Measurements from ENCODE around the gene PAK4. TPM values are rescaled to one million over a fixed set of nuclear protein-coding genes. Genes with fewer than 3 reads are reported as not detected.

PAK4 gene
- total and polyA plus RNA-seq, 2 donors from 2014 or later, result 52.5 to 55.6 TPM

DNA sequence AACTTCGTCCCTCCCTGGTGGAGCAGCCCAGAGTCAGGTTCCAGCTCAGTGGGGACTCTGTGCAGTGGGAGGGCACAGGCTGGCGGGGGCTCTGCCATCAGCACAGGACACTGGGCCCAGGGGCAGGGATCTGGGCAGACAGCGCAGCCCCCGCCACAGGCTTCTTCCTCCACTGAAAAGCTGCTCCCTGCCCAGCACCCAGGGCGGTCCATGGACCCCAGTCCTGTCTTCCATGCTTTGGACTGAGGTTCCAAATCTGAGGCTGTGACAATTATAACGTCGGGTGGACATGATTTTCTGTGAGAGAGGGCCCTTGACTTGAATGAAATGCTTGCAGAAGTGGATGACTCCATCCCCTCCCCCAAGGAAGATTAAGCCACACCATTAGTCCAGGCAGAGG, 50.0 kb downstream of the PAK4 start:
- intact Hi-C loops (cut with DNase I), result no loop called here
- FAIRE-seq (no peak), DNase-seq (no peak)
- no peak overlapping the region for H3K9ac ChIP-seq (ENCODE audit: low read length in 3 of 3)
- H3K9me3 ChIP-seq (ENCODE audit: control insufficient read depth in 2 of 3, insufficient read depth in 1 of 3, low read length in 3 of 3), result no peaks in the 10 kb centered on the region
- peaks cover 0 to 13% (median 9%) of the 10 kb centered on the region in 3 donors for H3K36me3 ChIP-seq (ENCODE audit: control insufficient read depth in 2 of 3, insufficient read depth in 3 of 3, low read length in 3 of 3)
- TF ChIP-seq, protein P1, sequence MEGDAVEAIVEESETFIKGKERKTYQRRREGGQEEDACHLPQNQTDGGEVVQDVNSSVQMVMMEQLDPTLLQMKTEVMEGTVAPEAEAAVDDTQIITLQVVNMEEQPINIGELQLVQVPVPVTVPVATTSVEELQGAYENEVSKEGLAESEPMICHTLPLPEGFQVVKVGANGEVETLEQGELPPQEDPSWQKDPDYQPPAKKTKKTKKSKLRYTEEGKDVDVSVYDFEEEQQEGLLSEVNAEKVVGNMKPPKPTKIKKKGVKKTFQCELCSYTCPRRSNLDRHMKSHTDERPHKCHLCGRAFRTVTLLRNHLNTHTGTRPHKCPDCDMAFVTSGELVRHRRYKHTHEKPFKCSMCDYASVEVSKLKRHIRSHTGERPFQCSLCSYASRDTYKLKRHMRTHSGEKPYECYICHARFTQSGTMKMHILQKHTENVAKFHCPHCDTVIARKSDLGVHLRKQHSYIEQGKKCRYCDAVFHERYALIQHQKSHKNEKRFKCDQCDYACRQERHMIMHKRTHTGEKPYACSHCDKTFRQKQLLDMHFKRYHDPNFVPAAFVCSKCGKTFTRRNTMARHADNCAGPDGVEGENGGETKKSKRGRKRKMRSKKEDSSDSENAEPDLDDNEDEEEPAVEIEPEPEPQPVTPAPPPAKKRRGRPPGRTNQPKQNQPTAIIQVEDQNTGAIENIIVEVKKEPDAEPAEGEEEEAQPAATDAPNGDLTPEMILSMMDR (IDR thresholded peaks at IDR 0.05; ENCODE audit: borderline replicate concordance, extremely low read depth, insufficient read depth), result no peak
- no peak overlapping the region for H3K4me3 ChIP-seq (ENCODE audit: low read length in 3 of 3)
- H3K27ac ChIP-seq (ENCODE audit: low read depth in 2 of 2, low read length in 2 of 2), result no peak overlapping the region
- H3K4me1 ChIP-seq (ENCODE audit: control insufficient read depth in 2 of 3, insufficient read depth in 2 of 3, low read depth in 1 of 3, low read length in 3 of 3), result peaks cover 0 to 2% (median 0%) of the 10 kb centered on the region in 3 donors
- H3K27me3 ChIP-seq (ENCODE audit: control insufficient read depth, insufficient read depth, low read length), result no peaks in the 10 kb centered on the region

DNA sequence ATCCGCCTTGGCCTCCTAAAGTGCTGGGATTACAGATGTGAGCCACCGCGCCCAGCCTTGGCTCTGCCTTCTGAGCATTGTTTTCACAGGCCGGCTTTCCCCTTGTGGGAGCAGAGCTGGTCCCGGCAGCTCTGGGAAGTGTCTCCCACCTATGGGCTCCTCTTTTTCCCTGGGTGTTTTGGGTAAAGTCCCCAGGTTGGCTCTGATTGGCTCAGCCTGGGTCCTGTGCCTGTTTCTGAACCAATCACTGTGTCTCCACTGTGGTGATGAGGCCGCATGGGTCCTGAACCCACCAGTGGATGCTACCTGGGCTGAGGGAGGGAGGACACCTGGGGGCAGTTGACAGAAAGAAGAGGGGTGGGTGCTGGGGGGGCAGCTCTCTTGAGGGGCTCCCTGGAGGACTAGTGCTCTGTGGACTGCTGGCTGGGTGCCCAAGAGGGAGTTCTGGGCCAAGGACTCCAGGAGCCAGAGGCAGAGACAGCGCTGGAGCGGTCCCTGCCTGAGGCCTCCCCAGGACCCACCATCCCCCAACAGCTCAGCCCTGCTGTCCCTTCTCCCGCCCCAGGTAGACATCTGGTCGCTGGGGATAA, 51.6 kb downstream of the PAK4 start:
- peaks cover 0 to 13% (median 5%) of the 10 kb centered on the region in 3 donors for H3K36me3 ChIP-seq (ENCODE audit: control insufficient read depth in 2 of 3, insufficient read depth in 3 of 3, low read length in 3 of 3)
- intact Hi-C loops (cut with DNase I), result no loop called here
- no peaks in the 10 kb centered on the region for H3K9me3 ChIP-seq (ENCODE audit: control insufficient read depth in 2 of 3, insufficient read depth in 1 of 3, low read length in 3 of 3)
- no peak overlapping the region for H3K9ac ChIP-seq (ENCODE audit: low read length in 3 of 3)
- FAIRE-seq, result no peak
- no peak overlapping the region for H3K27ac ChIP-seq (ENCODE audit: low read depth in 2 of 2, low read length in 2 of 2)
- peaks cover 0 to 2% (median 0%) of the 10 kb centered on the region in 3 donors for H3K4me1 ChIP-seq (ENCODE audit: control insufficient read depth in 2 of 3, insufficient read depth in 2 of 3, low read depth in 1 of 3, low read length in 3 of 3)
- H3K4me3 ChIP-seq (ENCODE audit: low read length in 3 of 3), result no peak overlapping the region
- no peaks in the 10 kb centered on the region for H3K27me3 ChIP-seq (ENCODE audit: control insufficient read depth, insufficient read depth, low read length)
- TF ChIP-seq, protein P1 (IDR thresholded peaks at IDR 0.05; ENCODE audit: borderline replicate concordance, extremely low read depth, insufficient read depth), result no peak
- peak in 1 of 5 donors; percentile 61 for DNase-seq

DNA sequence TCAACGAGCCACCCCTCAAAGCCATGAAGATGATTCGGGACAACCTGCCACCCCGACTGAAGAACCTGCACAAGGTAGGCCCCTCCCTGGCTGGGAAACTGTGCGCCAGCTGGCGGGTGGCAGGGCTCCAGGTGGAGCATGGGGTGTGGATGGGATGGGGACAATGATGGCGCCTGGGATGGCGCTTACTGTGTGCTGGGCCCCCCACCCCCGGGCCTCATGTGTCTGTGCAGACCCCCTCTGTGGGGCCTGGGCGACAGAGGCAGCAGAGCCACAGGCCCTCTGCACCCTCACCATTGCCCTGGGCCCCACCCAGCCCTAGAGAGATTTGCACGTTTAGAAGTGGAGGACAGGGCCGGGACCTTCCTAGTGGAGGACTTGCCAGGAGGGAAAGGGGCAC, 52.1 kb downstream of the PAK4 start:
- H3K9ac ChIP-seq (ENCODE audit: low read length in 3 of 3), result no peak overlapping the region
- no peaks in the 10 kb centered on the region for H3K9me3 ChIP-seq (ENCODE audit: control insufficient read depth in 2 of 3, insufficient read depth in 1 of 3, low read length in 3 of 3)
- H3K4me1 ChIP-seq (ENCODE audit: control insufficient read depth in 2 of 3, insufficient read depth in 2 of 3, low read depth in 1 of 3, low read length in 3 of 3), result peaks cover 0 to 2% (median 0%) of the 10 kb centered on the region in 3 donors
- DNase-seq (peak in 1 of 5 donors; percentile 58), FAIRE-seq (no peak)
- TF ChIP-seq, protein P1 (IDR thresholded peaks at IDR 0.05; ENCODE audit: borderline replicate concordance, extremely low read depth, insufficient read depth), result no peak
- intact Hi-C loops (cut with DNase I), result no loop called here
- H3K4me3 ChIP-seq (ENCODE audit: low read length in 3 of 3), result no peak overlapping the region
- H3K36me3 ChIP-seq (ENCODE audit: control insufficient read depth in 2 of 3, insufficient read depth in 3 of 3, low read length in 3 of 3), result peaks cover 0 to 13% (median 5%) of the 10 kb centered on the region in 3 donors
- H3K27ac ChIP-seq (ENCODE audit: low read depth in 2 of 2, low read length in 2 of 2), result no peak overlapping the region
- H3K27me3 ChIP-seq (ENCODE audit: control insufficient read depth, insufficient read depth, low read length), result no peaks in the 10 kb centered on the region
